H7 (cell line): ENCODE results near the gene KRTAP10-6. TPM values are rescaled to one million over a fixed set of nuclear protein-coding genes. Genes with fewer than 3 reads are reported as not detected.
"Not testable (repeated sequence)": the region's sequence is repeated elsewhere in the genome, so short reads cannot be mapped to it uniquely, and the experiment has no call there.

Experiments
- DNase-seq: peaks from one replicate; pipeline ENCODE4 v3.0.0; 2012
- H3K27me3 ChIP-seq: 2 replicates; pipeline ENCODE4 v1.6.0; 2011; ENCODE audit warnings: mild to moderate bottlenecking, low read length; ENCODE audit not compliant: control insufficient read depth, insufficient read depth
- H3K36me3 ChIP-seq: replicated peaks from 2 replicates; pipeline ENCODE4 v1.5.1; 2011; ENCODE audit warnings: low read length; ENCODE audit not compliant: control insufficient read depth, insufficient read depth
- H3K4me3 ChIP-seq: 2 replicates; pipeline ENCODE4 v1.5.1; 2011; ENCODE audit warnings: low read depth, mild to moderate bottlenecking, control low read depth, low read length, moderate library complexity; ENCODE audit not compliant: insufficient read depth
- total RNA-seq: library from RNA; depleted of rRNA; stranded (reverse); fragments of >200 nt; shearing (Covaris generic); gene quantifications from 2 replicates; pipeline ENCODE4 v1.2.3, GENCODE V29; 2014

Gene KRTAP10-6
- total RNA-seq, 1 experiment from 2014 or later, result not detected

DNA sequence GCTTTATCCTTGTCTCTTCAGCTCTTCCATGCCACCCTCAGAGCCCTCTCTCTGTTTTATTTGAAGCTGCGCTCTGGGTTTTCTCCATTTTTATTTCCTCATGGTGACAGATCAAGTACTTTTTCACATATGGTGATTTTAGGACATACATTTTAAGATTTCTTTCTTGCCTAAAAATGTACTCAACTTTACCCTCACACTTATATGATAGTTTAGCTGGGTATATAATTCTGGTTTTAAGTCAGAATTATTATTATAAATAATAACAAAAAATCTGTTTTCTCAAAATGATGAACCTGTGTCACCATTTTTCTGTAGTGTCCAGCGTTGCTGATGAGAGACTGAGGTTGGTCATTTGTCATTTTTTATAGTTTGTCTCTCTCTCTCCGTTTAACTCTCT lies 11.1 kb downstream of the KRTAP10-6 start:
- no peaks in the 10 kb centered on the region for H3K36me3 ChIP-seq
- H3K4me3 ChIP-seq, result no peak overlapping the region
- no peaks in the 10 kb centered on the region for H3K27me3 ChIP-seq
- DNase-seq, result no peak

DNA sequence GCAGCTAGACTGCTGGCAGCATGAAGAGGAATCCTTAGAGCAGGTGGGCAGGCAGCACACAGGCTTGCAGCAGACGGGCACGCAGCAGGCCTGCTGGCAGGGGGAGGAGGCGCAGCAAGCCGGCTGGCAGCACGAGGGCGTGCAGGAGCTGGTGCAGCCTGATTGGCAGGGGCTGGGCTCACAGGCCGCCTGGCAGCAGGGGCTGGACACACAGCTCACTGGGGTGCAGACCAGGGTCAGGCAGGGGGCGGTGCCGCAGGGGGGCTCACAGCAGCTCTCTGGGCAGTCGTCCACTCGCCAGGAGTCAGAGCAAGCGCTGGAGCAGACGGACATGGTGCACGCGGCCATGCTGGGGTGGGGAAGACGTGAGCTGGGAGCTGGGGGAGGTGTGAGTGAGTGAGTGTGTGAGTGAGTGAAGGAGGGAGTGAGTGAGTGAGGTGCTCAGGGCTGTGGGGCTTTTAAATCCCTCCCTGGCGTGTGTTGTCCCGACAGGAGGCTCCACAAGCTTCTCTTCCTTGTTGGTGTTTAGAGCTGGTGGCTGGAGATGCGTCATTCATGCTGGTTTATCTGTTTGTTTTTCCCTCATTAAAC lies 12.0 kb downstream of the KRTAP10-6 start, which contains the start of gene KRTAP10-5:
TSS of gene KRTAP10-5 (minus strand) at position 374 of the 591 bp plus-strand sequence. CDS start at position 348, 26 bp downstream.
- not testable (repeated sequence) for H3K4me3 ChIP-seq, H3K36me3 ChIP-seq, H3K27me3 ChIP-seq, DNase-seq

DNA sequence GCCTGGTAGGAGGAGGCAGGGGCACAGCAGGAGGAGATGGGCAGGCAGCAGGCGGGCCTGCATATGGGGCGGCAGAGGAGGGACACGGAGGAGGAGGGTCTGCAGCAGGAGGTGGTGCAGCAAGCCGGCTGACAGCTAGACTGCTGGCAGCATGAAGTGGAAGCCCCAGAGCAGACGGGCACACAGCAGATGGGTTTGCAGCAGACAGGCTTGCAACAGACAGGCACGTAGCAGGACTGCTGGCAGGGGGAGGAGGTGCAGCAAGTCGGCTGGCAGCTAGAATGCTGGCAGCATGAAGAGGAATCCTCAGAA lies 12.5 kb downstream of the KRTAP10-6 start:
- H3K27me3 ChIP-seq, result no peaks in the 10 kb centered on the region
- no peak for DNase-seq
- no peaks in the 10 kb centered on the region for H3K36me3 ChIP-seq
- H3K4me3 ChIP-seq, result no peak overlapping the region

DNA sequence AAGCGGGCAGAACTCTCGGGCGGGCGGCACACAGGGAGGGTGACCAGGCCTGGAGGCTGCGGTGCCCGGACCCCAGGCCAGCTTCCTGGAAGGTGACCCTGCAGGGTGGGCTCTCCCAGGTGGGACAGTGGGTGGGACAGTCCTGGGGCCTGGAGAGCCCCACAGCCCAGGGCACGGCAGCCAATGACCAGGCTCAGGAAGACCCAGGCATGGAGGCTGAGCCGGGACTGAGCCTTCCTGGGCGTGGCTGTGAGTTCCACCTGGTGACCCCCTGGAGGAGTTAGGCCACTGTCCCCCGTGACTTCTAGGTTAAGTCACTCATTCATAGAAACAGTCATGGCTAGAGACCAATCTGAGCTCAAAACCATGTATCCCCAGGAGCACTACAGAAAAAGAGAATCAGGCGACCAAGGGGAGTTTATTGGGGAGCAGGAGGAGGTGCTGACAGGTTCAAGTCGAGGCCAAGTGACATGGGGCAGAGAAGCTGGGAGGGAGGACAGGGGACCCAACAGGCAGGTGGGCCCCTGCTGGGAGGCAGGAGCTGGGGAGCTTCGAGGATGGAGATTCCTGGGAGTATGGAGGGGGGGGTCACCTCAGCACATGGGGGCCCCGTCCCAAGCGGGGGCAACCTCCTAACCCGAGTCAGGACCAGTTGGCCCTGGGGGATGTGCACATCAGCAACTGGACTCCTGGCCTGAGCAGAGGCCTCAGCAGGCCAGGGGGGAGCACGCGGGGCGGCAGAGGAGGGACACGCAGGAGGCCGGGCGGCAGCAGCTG lies 13.1 kb downstream of the KRTAP10-6 start:
- DNase-seq, result peak; percentile 14
- H3K4me3 ChIP-seq, result no peak overlapping the region

DNA sequence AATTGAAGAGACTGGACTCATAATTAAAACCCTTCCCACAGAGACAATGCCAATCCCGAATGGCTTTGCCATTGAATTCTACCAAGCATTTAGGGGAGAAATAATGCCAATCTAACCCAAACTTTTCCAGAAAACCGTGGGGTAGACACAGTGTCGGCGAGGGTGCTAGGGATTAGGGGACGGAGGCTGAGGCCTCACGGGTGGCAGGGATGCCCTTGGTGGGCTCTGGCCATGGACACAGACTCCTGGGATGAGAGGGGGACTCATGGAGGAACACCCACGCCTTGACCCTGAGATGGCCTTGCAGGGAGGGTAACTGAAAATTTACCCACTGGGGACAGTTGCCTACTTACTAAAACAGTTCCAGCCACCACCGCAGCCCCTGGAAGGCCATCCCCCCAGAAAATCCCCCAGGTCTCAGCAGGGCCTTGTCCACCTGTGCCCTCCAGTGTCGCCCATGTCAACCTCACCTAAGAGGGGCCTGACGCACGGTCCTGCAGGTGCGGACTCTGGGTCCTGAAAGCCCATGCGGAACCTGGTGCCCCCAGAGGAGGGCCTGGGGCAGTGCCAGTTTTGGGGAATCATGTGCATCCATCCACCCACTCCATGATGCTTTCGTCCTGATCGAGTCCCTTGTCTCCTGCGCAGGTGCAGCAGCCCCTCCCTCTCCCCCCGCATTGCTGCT lies 13.8 kb downstream of the KRTAP10-6 start:
- peak; percentile 23 for DNase-seq
- H3K27me3 ChIP-seq, result no peaks in the 10 kb centered on the region
- H3K36me3 ChIP-seq, result no peaks in the 10 kb centered on the region
- H3K4me3 ChIP-seq, result no peak overlapping the region

More for the DNA sequence above, 13.1 kb downstream of the KRTAP10-6 start:
- Histone ChIP-seq H3K36me3 (no peaks in the 10 kb centered on the region), H3K27me3 (no peaks in the 10 kb centered on the region)

DNA sequence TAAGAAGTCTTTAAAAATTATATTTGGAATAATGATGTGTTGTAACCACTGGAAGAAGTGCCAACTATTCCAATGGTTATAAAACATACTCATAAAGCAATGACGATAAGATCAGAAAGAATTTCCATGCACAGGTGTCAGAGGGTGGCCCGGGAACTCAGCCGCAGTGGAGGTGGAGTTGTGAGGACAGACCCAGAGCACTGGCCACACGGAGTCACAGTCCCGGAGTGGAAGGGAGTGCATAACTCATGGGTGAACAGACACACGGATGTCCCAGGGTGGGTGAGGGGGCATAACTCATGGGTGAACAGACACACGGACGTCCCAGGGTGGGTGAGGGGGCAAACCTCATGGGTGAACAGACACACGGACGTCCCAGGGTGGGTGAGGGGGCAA lies 16.3 kb downstream of the KRTAP10-6 start:
- no peak for DNase-seq
- Histone ChIP-seq H3K27me3 (no peaks in the 10 kb centered on the region), H3K36me3 (no peaks in the 10 kb centered on the region), H3K4me3 (no peak overlapping the region)

DNA sequence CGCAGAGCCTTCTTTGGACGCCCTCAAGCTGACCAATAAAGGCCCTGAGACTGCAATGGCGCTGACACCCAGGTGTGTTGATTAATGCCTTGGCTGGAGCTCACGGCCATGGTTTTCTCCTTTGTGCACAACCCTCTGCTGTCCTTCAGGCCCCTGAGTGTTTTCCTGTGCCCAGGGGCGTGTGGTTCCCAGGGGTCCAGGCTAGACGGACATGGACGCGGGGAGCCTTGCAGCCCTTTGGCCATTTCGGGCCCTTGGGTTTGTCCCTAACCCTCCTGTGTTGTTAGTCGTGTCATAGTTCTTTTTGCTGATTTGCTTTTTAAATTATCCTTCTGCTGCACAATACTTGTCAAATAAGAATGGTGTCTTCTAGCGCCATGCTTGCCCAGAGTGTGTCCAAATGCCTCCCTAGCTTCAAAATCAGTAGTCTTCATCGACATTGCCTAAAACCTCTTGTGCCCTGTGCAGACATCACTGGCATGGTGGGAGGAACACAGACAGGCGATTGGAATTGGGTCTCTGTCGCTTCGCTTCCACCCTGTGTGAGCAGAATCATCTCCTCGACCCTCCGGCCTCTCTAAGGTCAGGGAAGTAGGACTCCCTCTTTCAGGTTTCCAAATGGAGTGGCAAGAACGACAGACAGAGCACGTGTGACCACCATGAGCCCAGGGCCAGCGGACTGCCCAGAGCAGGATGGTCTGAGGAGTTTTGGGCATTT lies 16.8 kb downstream of the KRTAP10-6 start:
- DNase-seq, result no peak
- Histone ChIP-seq H3K36me3 (no peaks in the 10 kb centered on the region), H3K4me3 (no peak overlapping the region), H3K27me3 (no peaks in the 10 kb centered on the region)

DNA sequence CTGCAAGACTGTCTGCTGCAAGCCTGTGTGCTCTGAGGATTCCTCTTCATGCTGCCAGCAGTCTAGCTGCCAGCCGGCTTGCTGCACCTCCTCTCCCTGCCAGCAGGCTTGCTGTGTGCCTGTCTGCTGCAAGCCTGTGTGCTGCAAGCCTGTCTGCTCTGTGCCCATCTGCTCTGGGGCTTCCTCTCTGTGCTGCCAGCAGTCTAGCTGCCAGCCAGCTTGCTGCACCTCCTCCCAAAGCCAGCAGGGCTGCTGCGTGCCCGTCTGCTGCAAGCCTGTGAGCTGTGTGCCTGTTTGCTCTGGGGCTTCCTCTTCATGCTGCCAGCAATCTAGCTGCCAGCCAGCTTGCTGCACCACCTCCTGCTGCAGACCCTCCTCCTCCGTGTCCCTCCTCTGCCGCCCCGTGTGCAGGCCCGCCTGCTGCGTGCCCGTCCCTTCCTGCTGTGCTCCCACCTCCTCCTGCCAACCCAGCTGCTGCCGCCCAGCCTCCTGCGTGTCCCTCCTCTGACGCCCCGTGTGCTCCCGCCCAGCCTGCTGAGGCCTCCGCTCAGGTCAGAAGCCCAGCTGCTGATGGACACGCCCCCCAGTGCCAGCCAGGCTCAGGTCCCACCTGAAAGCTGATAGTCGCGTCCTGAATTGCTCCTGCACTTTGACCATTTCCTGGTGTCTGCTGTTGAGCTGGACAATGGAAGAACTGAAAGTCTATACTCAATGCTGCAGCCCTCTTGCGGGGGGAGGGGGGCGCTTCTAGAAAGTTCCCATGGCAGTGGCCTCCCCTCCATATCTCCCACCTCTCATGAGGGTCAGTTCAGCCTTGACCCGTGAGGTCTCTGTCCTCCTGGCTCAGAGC lies 17.6 kb downstream of the KRTAP10-6 start:
- peak; percentile 78 for DNase-seq

DNA sequence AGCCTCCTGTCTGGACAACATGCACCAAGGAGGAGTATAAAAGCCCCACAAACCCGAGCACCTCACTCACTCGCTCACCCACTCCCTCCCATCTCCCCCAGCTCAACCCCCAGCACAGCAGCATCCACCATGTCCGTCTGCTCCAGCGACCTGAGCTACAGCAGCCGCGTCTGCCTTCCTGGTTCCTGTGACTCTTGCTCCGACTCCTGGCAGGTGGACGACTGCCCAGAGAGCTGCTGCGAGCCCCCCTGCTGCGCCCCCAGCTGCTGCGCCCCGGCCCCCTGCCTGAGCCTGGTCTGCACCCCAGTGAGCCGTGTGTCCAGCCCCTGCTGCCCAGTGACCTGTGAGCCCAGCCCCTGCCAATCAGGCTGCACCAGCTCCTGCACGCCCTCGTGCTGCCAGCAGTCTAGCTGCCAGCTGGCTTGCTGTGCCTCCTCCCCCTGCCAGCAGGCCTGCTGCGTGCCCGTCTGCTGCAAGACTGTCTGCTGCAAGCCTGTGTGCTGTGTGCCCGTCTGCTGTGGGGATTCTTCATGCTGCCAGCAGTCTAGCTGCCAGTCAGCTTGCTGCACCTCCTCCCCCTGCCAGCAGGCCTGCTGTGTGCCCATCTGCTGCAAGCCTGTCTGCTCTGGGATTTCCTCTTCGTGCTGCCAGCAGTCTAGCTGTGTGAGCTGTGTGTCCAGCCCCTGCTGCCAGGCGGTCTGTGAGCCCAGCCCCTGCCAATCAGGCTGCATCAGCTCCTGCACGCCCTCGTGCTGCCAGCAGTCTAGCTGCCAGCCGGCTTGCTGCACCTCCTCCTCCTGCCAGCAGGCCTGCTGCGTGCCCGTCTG lies 18.5 kb downstream of the KRTAP10-6 start, which contains the start of gene KRTAP10-4:
TSS of gene KRTAP10-4 (plus strand) at position 100 of the 827 bp plus-strand sequence. CDS start at position 130, 30 bp downstream.
- H3K27me3 ChIP-seq, H3K36me3 ChIP-seq, DNase-seq, H3K4me3 ChIP-seq: not testable (repeated sequence)

More for the DNA sequence above, 17.6 kb downstream of the KRTAP10-6 start:
- Histone ChIP-seq H3K4me3 (no peak overlapping the region), H3K36me3 (no peaks in the 10 kb centered on the region), H3K27me3 (no peaks in the 10 kb centered on the region)

DNA sequence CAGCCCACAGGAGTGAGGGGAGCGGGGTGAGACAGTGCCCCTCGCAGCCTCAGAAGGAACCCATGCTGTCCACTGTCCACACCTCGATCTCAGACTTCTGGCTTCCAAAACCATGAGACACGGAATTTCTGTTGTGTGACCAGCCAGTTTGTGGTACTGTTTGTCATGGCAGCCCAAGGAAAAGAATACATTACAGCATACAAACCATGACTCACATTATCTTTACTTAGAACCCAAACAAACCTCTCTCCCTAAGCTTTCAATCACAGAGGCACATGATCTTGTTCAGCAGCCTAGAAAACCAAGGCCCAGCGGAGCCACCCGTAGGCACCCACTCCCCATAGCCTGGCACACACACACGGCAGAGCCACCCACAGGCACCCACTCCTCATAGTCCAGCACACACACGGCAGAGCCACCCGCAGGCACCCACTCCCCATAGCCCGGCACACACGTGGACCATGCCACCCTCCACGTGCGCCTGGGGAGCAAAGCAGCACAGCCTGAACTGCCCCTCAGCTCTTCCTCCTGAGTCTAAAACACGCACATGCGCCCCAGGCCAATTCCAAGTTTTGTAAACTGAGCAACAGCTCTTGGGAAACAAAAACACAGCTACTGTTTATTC lies 19.2 kb downstream of the KRTAP10-6 start:
- Histone ChIP-seq H3K36me3 (no peaks in the 10 kb centered on the region), H3K27me3 (no peaks in the 10 kb centered on the region), H3K4me3 (no peak overlapping the region)
- DNase-seq, result peak; percentile 41

DNA sequence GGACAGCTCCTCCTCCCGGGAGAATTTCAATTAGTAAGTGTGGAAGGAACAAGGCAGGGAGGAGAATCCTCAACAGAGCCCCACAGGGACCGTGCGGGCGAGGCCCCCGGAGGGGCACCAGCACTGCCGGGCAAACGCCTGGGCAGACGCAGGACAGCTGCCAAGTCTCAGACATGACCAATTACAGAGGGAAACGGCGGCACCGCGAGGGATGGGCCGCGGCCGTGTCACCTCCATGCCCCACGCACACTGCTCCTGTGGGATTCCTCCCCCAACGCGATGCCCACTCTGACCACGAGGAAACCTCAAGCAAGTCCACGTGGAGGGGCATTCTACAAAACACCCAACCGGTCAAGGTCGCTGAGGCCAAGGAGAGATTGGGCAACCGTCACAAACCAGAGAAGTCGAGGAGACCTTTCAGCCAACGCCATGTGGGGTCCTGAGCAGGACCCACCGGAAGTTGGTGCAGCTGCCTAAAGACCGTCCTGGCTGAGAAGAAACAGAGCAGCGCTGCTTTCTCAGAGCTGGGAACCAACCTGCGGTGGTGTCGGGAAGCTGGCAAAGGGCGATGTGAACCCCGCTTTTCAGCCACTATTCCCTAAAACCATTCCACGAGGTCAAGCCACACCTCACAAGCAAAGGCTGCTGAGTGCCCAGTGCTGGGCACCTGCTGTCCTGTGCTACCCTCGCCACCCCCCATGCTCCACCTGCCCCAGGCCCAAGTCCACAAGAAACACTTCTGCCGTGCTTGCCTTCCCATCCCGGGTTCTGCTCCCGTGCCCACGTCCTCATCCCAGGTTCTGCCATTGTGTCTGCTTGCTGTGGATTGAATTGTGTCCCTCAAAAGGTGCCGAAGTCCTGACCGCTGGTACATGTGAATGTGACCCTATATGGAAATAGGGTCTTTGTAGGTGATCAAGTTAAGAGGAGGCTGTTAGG lies 20.2 kb downstream of the KRTAP10-6 start:
- H3K4me3 ChIP-seq, result no peak overlapping the region
- no peaks in the 10 kb centered on the region for H3K36me3 ChIP-seq
- DNase-seq, result peak; percentile 47
- no peaks in the 10 kb centered on the region for H3K27me3 ChIP-seq

DNA sequence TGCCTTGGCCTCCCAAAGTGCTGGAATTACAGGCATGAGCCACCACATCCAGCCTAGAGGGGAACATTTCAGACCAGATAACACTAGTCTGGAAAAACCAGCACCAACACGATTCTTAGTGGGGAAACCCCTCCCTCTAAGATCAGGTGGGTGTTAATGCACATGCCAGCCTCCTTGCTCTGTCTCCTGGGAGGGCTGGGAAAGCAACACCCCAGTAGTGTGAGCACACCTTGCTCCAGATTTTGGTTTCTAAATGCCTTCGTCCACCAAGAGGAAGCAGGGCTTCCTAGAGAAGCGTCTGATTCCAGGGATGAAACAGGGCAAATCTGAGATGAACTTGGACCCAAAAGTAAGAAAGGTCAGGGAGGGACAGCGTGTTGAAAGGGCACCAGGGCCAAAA lies 21.0 kb downstream of the KRTAP10-6 start:
- no peaks in the 10 kb centered on the region for H3K36me3 ChIP-seq
- DNase-seq, result peak; percentile 12
- H3K4me3 ChIP-seq, result no peak overlapping the region
- no peaks in the 10 kb centered on the region for H3K27me3 ChIP-seq
